SU-DHL-6 (cell line): Measurements from ENCODE around the gene AKAP14.
"Not testable (repeated sequence)": the region's sequence is repeated elsewhere in the genome, so short reads cannot be mapped to it uniquely, and the experiment has no call there.

Source experiments
- H2AFZ ChIP-seq: fragments of 200-600 bp; sonication (generic); 2 replicates; pipeline ENCODE4 v1.6.1; 2014; ENCODE audit warnings: low read depth, mild to moderate bottlenecking, moderate library complexity, mixed read lengths, antibody characterized with exemption, low read length; ENCODE audit not compliant: severe bottlenecking
- H3F3A ChIP-seq: fragments of 200-600 bp; shearing (Covaris generic); 2 replicates; pipeline ENCODE4 v1.6.0; 2016; ENCODE audit warnings: antibody characterized with exemption, mild to moderate bottlenecking; ENCODE audit not compliant: insufficient read depth
- H3K27ac ChIP-seq: fragments of 200-600 bp; sonication (generic); 2 replicates; pipeline ENCODE4 v1.5.1; 2016; ENCODE audit warnings: low read depth, mild to moderate bottlenecking, low read length, moderate library complexity, mixed read lengths
- H3K27me3 ChIP-seq: fragments of 200-600 bp; sonication (generic), shearing (Covaris generic); 2 replicates; pipeline ENCODE4 v1.6.0; 2014; ENCODE audit warnings: mild to moderate bottlenecking, low read length
- H3K36me3 ChIP-seq: fragments of 200-600 bp; sonication (generic); 2 replicates; pipeline ENCODE4 v1.6.1; 2014; ENCODE audit warnings: mild to moderate bottlenecking, low read length, mixed read lengths
- H3K4me2 ChIP-seq: fragments of 300-600, 200-600 bp; shearing (Covaris generic), sonication (generic); 2 replicates; pipeline ENCODE4 v1.6.0; 2014; ENCODE audit warnings: low read length, low read depth, mild to moderate bottlenecking; ENCODE audit not compliant: poor library complexity, severe bottlenecking
- H3K4me3 ChIP-seq: fragments of 200-600 bp; sonication (generic); 2 replicates; pipeline ENCODE4 v1.5.1; 2014; ENCODE audit warnings: antibody characterized with exemption, low read length, mild to moderate bottlenecking, mixed read lengths; ENCODE audit not compliant: insufficient read depth, poor library complexity, severe bottlenecking
- H3K79me2 ChIP-seq: fragments of 200-600 bp; sonication (generic); 2 replicates; pipeline ENCODE4 v1.6.1; 2014; ENCODE audit warnings: mild to moderate bottlenecking, low read length, moderate library complexity; ENCODE audit not compliant: insufficient read depth
- H3K9ac ChIP-seq: fragments of 200-600 bp; sonication (generic); 2 replicates; pipeline ENCODE4 v1.7.0; 2014; ENCODE audit warnings: mild to moderate bottlenecking, low read length
- H3K9me2 ChIP-seq: fragments of 200-600 bp; sonication (generic); replicated peaks from 2 replicates; pipeline ENCODE4 v1.6.1; 2014; ENCODE audit warnings: low read length; ENCODE audit not compliant: insufficient read depth
- H3K9me3 ChIP-seq: fragments of 200-600 bp; sonication (generic); 2 replicates; pipeline ENCODE4 v1.6.1; 2014; ENCODE audit warnings: low read length, mixed read lengths; ENCODE audit not compliant: insufficient read depth
- H4K20me1 ChIP-seq: fragments of 200-600 bp; sonication (generic); 2 replicates; pipeline ENCODE4 v1.6.1; 2014; ENCODE audit warnings: low read depth, mild to moderate bottlenecking, antibody characterized with exemption, low read length, moderate library complexity, mixed read lengths
- CTCF ChIP-seq: fragments of 200-600 bp; sonication (generic); IDR thresholded peaks from one replicate; pipeline ENCODE4 v1.5.1; 2017; ENCODE audit warnings: antibody characterized with exemption, mild to moderate bottlenecking, low read length, moderate library complexity; ENCODE audit not compliant: insufficient read depth, poor library complexity, severe bottlenecking
- EZH2phosphoT487 ChIP-seq: fragments of 200-600 bp; sonication (generic), shearing (Covaris generic); conservative IDR thresholded peaks from 2 replicates; pipeline ENCODE4 v1.6.1; 2018; ENCODE audit warnings: mild to moderate bottlenecking, antibody characterized with exemption, low read length, moderate library complexity, mixed read lengths

Gene AKAP14

GRCh38 chrX:119954374-119954773 is 58.7 kb downstream of the AKAP14 start:
- Histone ChIP-seq H3K79me2 (no peaks in the 10 kb centered on the region), H3F3A (no peaks in the 10 kb centered on the region), H3K9me2 (no peaks in the 10 kb centered on the region), H3K27ac (no peak overlapping the region), H4K20me1 (no peaks in the 10 kb centered on the region), H3K4me2 (no peak overlapping the region), H2AFZ (no peak overlapping the region), H3K9ac (no peak overlapping the region), H3K9me3 (no peaks in the 10 kb centered on the region), H3K36me3 (no peaks in the 10 kb centered on the region), H3K27me3 (no peaks in the 10 kb centered on the region), H3K4me3 (no peak overlapping the region)
- TF ChIP-seq EZH2phosphoT487 = no peak
- no peak for TF ChIP-seq CTCF

GRCh38 chrX:119955807-119956570 is 60.3 kb downstream of the AKAP14 start:
- H3K9me2 ChIP-seq, H4K20me1 ChIP-seq, H2AFZ ChIP-seq, H3F3A ChIP-seq, H3K4me3 ChIP-seq, H3K9me3 ChIP-seq, H3K36me3 ChIP-seq, H3K4me2 ChIP-seq, H3K27ac ChIP-seq, H3K79me2 ChIP-seq, H3K9ac ChIP-seq, H3K27me3 ChIP-seq: not testable (repeated sequence)

- Histone ChIP-seq H3K79me2 (no peaks in the 10 kb centered on the region), H3K4me3 (no peak overlapping the region), H3F3A (no peaks in the 10 kb centered on the region), H3K9me3 (no peaks in the 10 kb centered on the region), H3K27ac (no peak overlapping the region), H3K27me3 (no peaks in the 10 kb centered on the region), H3K9ac (no peak overlapping the region), H2AFZ (no peak overlapping the region), H3K36me3 (no peaks in the 10 kb centered on the region), H4K20me1 (no peaks in the 10 kb centered on the region), H3K9me2 (no peaks in the 10 kb centered on the region), H3K4me2 (no peak overlapping the region)
- no peak for TF ChIP-seq CTCF
- no peak for TF ChIP-seq EZH2phosphoT487
Observed at GRCh38 chrX:119960625-119961024, 64.9 kb downstream of the AKAP14 start.

GRCh38 chrX:119966837-119967236 is 71.1 kb downstream of the AKAP14 start:
- not testable (repeated sequence) for H3K27ac ChIP-seq, H4K20me1 ChIP-seq, H3K27me3 ChIP-seq, H3K4me3 ChIP-seq, H3K36me3 ChIP-seq, H3K9ac ChIP-seq, H3K4me2 ChIP-seq, H3K9me3 ChIP-seq, H3K9me2 ChIP-seq, H2AFZ ChIP-seq, H3K79me2 ChIP-seq, H3F3A ChIP-seq
